HG03520 (cell line): ENCODE measurements around the gene ZNF746.
"Not testable (repeated sequence)": the region's sequence is repeated elsewhere in the genome, so short reads cannot be mapped to it uniquely, and the experiment has no call there.

Source experiments
- ATAC-seq: cut with Tn5 transposase; IDR thresholded peaks from one replicate; pipeline ENCODE4 v1.9.1; 2021; ENCODE audit warnings: mild to moderate bottlenecking, moderate library complexity; ENCODE audit not compliant: unreplicated experiment

Gene ZNF746

GRCh38 chr7:149459540-149460452 lies 37.8 kb downstream of the ZNF746 start:
- ATAC-seq: peak; percentile 31

- no peak for ATAC-seq
Measured at GRCh38 chr7:149459201-149459539, 38.4 kb downstream of the ZNF746 start.

- no peak for ATAC-seq
Measured at GRCh38 chr7:149458235-149458634, 39.4 kb downstream of the ZNF746 start.

GRCh38 chr7:149457766-149458165 lies 39.8 kb downstream of the ZNF746 start:
- ATAC-seq: no peak

GRCh38 chr7:149456506-149457421 lies 40.8 kb downstream of the ZNF746 start:
- no peak for ATAC-seq

- ATAC-seq: no peak
Measured at GRCh38 chr7:149455175-149455950, 42.2 kb downstream of the ZNF746 start.

- ATAC-seq: no peak
Measured at GRCh38 chr7:149454750-149455149, 42.9 kb downstream of the ZNF746 start.

GRCh38 chr7:149454006-149454405 lies 43.6 kb downstream of the ZNF746 start:
- ATAC-seq: no peak

GRCh38 chr7:149450821-149451220 lies 46.8 kb downstream of the ZNF746 start:
- no peak for ATAC-seq

GRCh38 chr7:149449897-149450296 lies 47.7 kb downstream of the ZNF746 start:
- no peak for ATAC-seq

- no peak for ATAC-seq
Measured at GRCh38 chr7:149448961-149449360, 48.6 kb downstream of the ZNF746 start.

- not testable (repeated sequence) for ATAC-seq
Measured at GRCh38 chr7:149446026-149446425, 51.6 kb downstream of the ZNF746 start.

- no peak for ATAC-seq
Measured at GRCh38 chr7:149444287-149444686, 53.3 kb downstream of the ZNF746 start.

- no peak for ATAC-seq
Measured at GRCh38 chr7:149443523-149443922, 54.1 kb downstream of the ZNF746 start.

- ATAC-seq: no peak
Measured at GRCh38 chr7:149442924-149443323, 54.7 kb downstream of the ZNF746 start.

- no peak for ATAC-seq
Measured at GRCh38 chr7:149440222-149440621, 57.4 kb downstream of the ZNF746 start.

GRCh38 chr7:149436358-149436757 lies 61.3 kb downstream of the ZNF746 start:
- ATAC-seq: no peak

GRCh38 chr7:149433124-149433523 lies 64.5 kb downstream of the ZNF746 start:
- ATAC-seq: no peak

GRCh38 chr7:149432121-149432691 lies 65.4 kb downstream of the ZNF746 start:
- ATAC-seq: no peak

- no peak for ATAC-seq
Measured at GRCh38 chr7:149431486-149432120, 66.0 kb downstream of the ZNF746 start.
